Right kidney (tissue), 1 donor: ENCODE results near the gene TMPRSS15.

Experiments
- DNase-seq: peaks from one replicate; pipeline ENCODE4 v3.0.0-alpha.2; 2016

The TMPRSS15 gene

GRCh38 chr21:18244671-18245463, 158.7 kb downstream of the TMPRSS15 start, which contains the start of gene CHODL:
Gene CHODL (plus strand): TSS chr21:18244833. CDS start chr21:18245224, 391 bp downstream.
- peak; percentile 76 for DNase-seq

- no peak for DNase-seq
These were observed 168.0 kb downstream of the TMPRSS15 start for GRCh38 chr21:18235545-18235944.

- no peak for DNase-seq
These were observed 175.4 kb downstream of the TMPRSS15 start for GRCh38 chr21:18228060-18228739.

GRCh38 chr21:18222346-18222745, 181.2 kb downstream of the TMPRSS15 start:
- DNase-seq, result no peak

GRCh38 chr21:18220498-18220897, 183.1 kb downstream of the TMPRSS15 start:
- DNase-seq, result no peak
